ENCODE results near the gene ANO1. TPM values are rescaled to one million over a fixed set of nuclear protein-coding genes. Genes with fewer than 3 reads are reported as not detected.
A peak's percentile ranks its signal among the peaks of the same experiment; 100 is the strongest.

The ANO1 gene
- total RNA-seq, 2 donors from 2014 or later, result 9.8 to 14.2 TPM

DNA sequence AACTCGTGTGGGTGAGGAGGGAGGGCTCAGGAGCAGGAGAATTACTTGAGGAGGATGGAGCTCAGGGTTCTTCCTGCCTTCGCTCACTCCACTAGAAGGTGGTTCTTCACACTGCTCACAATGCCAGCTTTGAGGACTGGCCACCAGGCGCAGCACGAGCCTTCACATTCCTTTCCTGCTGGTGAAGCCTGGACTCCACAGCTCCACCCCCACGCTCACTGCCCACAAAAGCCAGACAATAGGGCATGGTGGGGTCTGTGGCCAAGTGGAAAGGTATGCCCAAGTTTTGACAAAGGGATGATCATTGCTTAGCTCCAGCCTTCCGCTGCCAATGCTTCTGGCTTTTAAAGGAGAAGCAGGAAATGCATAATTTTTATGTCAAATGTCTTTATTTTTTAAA is 67.0 kb downstream of the ANO1 start:
- no peak for DNase-seq

DNA sequence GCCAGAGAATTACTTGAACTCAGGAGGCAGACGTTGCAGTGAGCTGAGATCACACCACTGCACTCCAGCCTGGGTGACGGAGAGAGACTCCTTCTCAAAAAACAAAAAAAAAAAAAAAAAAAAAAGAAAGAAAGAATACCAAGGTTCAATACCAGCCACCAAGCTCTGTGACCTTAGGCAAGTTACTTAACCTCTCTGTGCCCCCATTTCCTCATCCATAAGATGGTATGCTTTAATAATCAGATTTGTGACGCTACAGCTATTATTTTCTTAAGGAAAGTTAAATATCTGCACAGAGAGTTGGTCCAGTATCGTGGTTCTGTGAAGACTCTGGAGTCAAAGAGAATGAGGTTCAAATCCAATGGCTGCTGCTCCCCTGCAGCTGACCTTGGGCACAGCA is 67.7 kb downstream of the ANO1 start:
- intact Hi-C loops (cut with DNase I), result no loop called here
- ATAC-seq (no peak), DNase-seq (no peak)

More for the DNA sequence above, 67.0 kb downstream of the ANO1 start:
- intact Hi-C loops (cut with DNase I), result no loop called here
- ATAC-seq, result no peak

DNA sequence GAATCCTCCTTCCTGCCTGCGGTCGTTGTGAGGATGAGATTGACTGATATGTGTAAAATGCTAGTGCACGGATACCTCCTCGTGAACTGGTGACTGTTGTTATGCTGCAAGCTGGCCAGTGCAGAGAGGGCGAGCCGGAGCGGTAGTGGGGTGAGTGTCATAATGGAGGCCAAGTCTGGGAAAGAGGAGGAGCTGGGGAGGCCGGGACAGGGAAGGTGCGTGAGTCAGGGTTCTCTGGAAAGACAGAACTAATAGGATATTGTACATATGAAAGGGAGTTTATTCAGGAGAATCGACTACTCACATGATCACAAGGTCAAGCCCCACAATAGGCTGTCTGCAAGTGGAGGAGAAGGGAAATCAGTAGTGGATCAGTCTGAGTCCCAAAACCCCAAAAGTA is 68.2 kb downstream of the ANO1 start:
- ATAC-seq, result no peak
- intact Hi-C loops (cut with DNase I), result no loop called here
- no peak for DNase-seq

DNA sequence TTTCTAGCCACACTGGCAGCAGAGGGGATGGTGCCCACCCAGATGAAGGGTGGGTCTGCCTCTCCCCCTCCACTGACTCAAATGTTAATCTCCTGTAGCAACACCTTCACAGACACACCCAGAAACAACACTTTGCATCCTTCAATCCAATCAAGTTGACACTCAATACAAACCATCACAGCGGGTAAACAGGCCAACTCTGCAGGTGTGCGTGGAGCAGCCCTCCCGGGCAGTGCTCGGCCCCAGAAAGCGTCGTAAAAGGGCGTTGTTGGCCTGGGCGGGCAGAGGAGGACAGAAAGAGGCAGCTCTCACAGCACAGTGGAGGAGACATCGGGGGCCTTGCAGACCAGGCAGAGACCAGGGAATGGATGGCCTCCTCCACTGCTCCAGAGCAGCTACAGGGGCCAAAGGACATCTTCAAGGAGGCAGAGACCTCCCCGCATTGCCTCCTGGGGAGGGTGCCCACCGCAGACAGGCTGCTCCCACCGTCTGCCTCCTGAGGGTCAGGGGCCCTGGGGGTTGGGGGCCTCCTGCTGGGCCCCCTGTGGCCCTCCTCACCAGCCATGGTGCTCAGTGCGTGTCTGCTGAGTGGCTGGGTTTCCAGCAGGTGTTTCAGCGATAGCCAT is 68.9 kb downstream of the ANO1 start:
- intact Hi-C loops (cut with DNase I), result no loop called here
- ATAC-seq, result no peak
- DNase-seq, result no peak

DNA sequence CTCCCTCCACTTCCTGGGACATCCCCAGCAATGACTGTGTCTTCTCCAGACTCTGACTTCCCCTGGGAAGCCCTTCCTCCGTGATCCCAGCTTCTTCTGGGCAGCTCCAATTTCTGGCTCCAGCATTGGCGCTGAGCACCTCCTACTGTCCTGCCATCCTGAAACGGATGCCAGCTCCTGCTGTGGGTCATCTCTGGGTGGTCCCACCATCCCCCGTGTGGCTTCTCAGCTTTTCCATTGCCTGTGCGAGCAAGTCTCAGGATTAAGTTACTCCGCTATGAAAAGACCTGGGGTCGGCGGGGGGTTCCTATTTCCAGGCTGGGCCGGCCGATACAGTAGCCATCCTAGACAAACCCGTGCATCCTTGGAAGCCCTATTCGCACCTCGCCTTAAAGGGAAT is 69.6 kb downstream of the ANO1 start:
- intact Hi-C loops (cut with DNase I), result no loop called here
- ATAC-seq (no peak), DNase-seq (no peak)

DNA sequence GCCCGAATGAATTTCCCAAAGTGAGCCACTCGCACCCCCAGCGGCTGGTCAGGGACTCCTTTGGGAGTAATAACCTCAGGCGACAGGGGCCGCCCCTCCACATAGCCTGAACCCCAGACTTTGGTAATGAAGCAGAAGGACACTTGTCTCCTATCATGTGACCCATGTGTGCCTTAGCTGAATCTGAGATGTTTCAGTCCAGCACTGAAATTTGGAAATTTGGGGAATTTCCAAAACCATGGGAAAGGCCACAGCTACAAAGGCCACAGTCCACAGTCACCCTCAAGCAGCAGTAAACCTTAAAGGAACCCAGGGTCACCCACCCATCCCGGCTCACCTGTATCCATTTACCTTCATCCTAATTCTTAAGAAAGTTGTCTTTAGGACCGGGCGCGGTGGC is 73.6 kb downstream of the ANO1 start:
- intact Hi-C loops (cut with DNase I), result no loop called here
- ATAC-seq (no peak), DNase-seq (no peak)

DNA sequence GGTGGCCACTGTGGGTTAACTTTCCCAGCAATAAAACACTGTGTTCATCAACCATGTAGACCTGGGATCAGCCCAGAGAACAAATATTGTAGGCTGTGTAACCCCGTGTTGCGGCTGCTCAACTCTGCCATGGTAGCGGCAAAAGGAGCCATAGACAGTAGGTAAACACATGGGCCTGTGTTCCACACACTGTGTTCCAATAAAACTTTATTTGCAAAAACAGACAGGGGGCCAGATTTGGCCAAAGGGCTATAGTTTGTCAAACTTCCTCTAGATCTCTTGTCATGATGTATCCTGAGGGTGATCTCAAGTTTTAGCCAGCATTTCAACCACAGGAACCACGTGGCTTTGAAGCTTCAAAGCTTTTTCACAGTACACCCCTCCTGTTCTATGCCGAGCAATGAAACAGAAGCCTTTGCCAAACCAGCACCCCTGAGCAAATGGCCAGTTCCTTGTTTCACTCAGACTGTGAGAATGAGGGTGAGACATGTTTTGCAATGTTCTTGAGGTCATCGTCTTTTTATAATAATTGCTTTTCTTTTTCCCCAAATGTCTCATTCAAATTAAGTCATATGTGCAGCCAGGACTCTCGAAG is 75.1 kb downstream of the ANO1 start:
- intact Hi-C loops (cut with DNase I), result no loop called here
- DNase-seq, result no peak
- ATAC-seq, result no peak

DNA sequence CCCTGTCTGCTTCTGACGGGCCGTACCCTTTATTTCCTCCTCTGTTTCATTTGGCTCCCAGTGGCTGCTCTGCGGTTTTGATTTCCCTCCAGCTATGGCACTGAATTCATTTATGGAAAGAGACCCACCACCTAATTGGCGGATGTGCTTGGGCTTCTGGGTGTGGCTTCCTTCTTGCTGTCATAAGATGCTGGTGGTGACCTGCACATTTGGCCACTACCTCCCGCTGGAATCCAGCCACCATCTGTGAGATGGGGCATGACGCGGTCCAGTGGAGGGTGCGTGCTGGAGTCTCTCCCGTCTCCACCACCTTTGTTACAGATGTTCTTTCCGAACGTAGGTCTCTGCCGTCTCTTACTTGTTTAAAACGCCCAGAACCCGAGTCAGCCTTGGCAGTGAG is 77.3 kb downstream of the ANO1 start:
- intact Hi-C loops (cut with DNase I), result no loop called here
- DNase-seq (no peak), ATAC-seq (no peak)

DNA sequence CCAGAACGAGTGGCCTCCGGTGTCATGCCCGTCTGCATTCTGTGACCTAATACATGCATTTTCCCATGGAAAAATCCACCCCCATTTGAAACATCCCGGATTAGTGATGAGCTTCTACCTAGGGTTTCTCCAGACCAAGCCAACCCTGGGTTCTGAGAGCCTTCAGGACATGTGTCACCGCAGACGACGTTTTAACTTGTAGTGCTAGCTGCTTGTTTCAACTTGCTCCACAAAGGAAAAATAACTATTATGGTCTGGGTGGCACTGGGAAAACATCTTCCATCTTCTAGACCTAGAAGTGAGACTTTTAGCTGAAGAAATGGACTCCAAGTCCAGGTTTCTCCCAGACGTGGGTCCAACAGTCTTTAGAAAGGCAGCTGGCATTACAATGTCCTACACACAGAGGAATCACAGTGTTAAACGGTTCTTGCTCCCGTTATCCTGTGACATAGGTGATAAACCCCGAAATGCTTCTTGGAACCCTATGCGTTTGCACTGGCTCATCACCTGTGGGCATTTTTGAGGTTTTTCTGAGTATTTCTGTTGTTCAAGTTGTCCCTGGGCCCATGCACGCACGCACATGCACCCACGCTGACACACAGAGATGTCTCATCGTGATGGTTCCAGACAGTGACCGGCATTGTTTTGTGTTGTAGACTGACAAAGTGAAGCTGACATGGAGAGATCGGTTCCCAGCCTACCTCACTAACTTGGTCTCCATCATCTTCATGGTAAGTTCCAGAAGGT is 78.3 kb downstream of the ANO1 start:
- ATAC-seq (no peak), DNase-seq (no peak)
- intact Hi-C loops (cut with DNase I), result no loop called here

DNA sequence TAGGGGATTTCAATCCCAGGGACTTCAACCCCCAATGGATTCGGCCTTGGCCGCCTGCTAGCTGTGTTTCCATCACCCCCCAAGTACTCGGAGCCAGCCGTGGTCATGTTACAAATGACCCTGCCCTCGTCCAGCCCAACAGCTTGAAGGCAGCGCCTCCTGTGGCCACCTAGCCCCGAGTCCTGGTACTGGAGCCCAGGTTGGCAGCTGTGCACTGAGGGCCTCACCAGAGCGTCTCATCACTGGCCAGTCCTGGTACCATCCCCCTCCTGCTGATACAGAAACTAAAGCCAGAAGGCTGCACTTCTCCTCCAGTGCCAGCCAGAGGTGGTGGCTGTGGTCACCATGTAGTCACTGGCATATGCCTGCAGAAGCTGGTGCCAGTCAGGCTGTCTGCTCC is 80.1 kb downstream of the ANO1 start:
- intact Hi-C loops (cut with DNase I), result no loop called here
- peak in 1 of 2 donors; percentile 34 for ATAC-seq
- DNase-seq, result no peak

DNA sequence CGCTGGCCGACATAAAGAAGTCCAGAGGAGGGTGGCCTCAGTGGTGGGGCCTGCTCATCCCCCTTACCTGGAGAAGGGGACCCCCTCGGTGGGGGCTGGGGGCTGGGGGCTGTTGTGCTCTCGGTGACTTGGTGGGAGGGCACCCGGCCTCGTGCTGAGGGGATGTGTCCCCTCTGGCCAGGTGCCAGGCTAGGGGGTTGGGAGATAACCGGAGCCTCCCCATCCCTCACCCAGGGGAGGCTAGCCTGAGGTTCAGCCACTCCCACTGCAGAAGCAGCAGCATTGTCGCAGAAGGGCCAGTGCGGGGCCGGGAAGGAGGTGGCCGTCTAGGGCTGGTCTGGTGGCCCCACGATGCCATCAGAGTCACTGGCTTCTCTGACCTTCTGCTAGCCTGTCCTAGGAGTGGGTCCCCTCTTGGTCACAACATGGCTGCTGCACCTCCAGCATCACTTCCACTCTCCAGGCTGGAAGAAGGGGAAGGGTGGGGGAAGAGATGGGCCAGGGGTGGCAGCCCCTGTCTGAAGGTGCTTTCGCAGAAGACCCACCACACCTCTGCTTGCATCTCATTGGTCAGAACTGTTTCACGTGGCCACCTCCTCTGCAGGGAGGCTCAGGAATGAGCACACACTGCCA is 80.8 kb downstream of the ANO1 start:
- DNase-seq (no peak), ATAC-seq (no peak)
- intact Hi-C loops (cut with DNase I), result no loop called here

DNA sequence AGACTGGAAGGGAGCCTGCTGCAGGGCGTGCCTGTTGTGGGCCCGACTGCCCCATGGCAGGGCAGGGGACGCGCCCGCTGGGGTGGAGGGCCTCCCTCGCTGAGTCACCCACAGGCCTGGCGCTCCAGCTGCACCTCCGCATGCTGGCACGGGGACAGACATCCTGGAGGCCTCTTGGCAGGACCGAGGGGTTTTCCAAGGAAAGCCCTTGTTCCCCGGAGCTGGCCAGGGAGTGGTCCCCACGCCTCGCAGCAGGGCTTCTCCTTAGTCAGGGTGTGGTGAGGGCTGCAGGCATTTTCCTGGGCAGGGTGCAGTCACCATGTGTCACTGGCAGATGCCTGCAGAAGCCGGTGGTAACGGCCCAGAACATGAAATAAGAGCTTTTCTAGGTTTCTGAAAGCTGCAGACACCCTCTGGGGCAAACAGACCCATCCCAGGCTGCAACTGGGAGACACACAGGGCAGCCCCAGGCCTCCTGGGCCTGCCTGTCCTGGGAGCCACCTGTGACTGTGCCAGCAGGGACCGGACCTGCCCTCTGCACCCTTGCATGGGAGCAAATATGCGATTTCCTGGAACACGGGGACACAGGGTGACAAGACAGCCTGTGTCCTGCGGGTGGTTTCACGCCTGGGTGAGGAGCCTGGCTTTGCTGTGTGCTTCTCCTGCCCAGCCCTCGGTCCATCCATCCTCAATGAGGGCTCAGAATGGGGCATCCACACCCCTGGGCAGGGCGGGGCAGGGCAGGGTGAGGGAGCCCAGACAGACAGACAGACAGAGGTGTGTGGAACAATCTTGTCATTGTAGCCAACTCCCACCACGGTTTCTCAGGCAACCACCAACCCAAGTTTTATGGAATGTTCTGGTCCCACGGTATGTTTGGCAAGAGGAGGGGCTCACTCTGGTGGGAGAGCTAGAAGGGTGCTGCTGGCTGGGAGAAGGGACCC is 81.8 kb downstream of the ANO1 start:
- peak; percentile 54 for DNase-seq
- peak; percentile 41 to 44 for ATAC-seq
- intact Hi-C loops (cut with DNase I), result no loop called here

DNA sequence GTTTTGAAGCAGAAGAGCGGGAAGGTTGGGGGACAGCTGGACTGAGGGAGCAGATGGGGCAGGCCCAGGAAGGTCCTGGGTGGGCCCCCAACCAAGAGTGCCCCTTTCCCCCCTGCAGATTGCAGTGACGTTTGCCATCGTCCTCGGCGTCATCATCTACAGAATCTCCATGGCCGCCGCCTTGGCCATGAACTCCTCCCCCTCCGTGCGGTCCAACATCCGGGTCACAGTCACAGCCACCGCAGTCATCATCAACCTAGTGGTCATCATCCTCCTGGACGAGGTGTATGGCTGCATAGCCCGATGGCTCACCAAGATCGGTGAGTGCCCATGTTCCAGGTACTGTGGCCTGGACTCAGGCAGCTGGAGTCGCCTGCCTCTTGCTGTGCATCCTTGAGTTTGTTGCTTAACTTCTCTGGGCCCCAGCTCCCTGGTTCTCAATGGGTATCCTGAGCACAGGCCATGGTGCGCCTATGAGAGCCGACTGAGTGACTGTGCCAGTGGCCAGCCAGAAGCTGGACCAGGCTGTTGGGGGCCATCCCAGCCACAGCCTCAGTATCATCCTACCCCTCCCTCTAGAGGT is 83.0 kb downstream of the ANO1 start:
- DNase-seq (no peak), ATAC-seq (no peak)
- intact Hi-C loops (cut with DNase I), result no loop called here

DNA sequence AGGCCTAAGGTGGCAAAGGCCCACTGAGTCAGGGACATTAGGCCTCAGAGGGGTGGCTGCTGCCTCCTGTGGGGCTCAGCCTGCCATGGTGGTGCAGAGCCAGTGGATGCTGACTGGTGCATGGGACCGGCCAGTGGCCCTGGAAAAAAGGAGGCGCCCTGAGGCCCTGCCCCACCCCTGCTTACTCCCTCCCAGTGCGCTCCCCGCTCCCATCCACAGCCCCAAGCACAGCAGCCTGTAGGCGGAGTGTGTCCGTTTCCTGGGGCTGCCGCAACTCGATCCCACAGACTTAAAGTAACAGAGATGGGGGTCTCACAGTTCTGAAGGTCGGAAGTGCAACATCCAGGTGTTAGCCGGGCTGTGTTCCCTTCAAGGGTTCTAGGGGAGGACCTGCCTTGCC is 86.6 kb downstream of the ANO1 start:
- DNase-seq (no peak), ATAC-seq (no peak)
- intact Hi-C loops (cut with DNase I), result no loop called here

DNA sequence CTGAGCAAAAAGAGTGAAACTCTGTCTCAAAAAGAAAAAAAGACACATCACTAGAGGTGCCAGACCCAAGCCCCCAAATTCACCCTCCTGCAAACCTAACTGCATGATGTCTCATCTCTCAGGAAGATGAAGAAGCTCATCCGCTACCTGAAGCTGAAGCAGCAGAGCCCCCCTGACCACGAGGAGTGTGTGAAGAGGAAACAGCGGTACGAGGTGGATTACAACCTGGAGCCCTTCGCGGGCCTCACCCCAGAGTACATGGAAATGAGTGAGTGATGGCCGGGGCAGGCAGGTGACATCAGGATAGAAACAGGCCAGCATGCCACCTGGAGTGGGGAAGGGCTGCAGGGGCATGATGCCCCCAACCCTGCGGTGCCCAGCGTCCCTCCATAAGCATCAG is 89.0 kb downstream of the ANO1 start:
- intact Hi-C loops (cut with DNase I), result no loop called here
- no peak for ATAC-seq
- DNase-seq, result no peak

DNA sequence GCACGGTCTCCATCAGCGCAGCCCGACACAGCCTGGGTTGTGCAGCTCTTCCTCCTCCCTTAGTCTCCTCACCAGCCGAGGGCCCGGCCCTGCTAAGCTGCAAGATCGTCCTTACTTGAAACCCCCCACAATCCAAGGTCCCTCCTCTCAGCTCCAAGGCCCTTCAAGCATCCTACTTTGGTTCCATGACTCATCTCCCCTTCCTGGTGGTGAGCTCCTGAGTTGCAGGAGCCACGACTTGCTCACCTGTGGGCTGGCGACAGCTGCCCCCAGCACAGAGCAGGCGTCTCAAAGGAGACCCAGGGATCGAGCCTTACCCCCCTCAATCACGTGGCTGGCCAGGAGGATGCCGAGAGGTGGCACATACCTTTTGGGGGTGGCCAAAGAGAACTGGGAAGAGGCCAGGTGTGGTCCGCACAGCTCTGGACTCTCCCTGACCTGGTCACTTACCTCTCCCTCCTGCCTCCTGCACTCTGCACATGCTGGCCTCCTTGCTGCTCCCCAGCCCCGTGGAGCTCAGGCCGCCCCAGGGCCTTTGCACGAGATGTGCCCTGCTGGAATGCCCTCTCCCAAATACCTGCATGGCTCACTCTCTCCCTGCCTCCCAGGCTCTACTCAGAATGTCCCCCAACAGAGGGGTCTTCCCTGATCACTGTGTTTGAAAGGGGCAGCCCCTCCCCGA is 89.7 kb downstream of the ANO1 start:
- ATAC-seq, result no peak
- DNase-seq, result no peak
- intact Hi-C loops (cut with DNase I), result no loop called here

DNA sequence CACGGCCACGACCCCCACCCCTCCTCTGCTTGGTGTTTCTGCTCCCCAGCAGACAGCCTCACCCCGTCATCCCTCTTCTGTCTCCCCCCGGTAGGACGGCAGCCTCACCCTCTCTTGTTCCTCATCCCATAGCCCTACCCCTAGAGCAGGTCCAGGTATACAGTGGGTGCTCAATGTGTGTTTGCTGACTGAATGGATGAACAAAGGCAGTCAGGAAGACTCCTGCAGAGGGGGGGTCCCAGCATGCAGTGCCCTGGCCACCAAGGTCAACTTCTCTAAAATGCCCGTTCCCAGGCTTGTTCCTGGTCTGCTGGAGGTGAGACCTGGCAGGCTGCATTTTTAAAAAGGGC is 90.3 kb downstream of the ANO1 start:
- DNase-seq (no peak), ATAC-seq (no peak)
- intact Hi-C loops (cut with DNase I), result no loop called here

DNA sequence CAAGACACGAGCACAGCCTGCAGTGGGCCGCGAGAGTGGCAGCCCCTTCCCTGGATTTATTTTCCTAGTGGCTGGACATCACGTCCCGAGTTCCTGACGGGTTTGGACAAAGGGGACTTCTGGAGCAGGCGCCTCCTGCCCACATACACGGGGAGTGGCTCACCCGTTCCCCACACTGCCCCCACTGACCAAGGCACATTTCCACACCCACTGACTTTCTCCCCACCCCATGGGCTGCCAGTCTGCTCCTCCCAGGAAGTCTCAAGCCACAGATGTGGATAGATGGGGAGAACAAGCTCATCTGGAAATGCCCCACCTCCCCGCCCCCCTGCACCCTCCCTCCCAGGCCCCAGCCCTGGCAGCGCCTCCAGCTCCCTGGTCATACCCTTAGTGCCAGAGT is 91.0 kb downstream of the ANO1 start:
- intact Hi-C loops (cut with DNase I), result no loop called here
- DNase-seq (no peak), ATAC-seq (no peak)

DNA sequence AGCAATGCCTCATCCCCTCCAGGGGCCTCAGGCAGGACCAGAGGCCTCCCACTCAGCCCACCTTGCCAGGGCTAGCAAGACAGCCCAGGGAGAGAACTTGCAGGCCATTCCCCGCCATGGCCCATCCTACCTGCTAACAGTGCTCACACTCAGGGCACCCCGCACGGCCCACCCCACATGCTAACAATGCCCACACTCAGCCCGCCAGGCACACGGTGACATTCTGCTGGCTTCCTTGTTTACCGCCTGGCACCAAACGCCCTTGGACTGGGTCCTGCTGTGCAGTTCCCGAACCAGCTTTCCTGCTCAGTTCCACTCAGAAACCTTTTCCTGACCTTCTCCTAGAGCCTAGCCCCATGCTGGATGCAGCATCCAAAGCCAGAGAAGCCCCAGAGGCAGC is 91.5 kb downstream of the ANO1 start:
- DNase-seq (no peak), ATAC-seq (no peak)
- intact Hi-C loops (cut with DNase I), result no loop called here

Measured in left cardiac atrium (tissue), 4 donors.